Measurements from ENCODE around the gene TXNRD1. TPM values are rescaled to one million over a fixed set of nuclear protein-coding genes. Genes with fewer than 3 reads are reported as not detected.
A peak's percentile ranks its signal among the peaks of the same experiment; 100 is the strongest.
"Not testable (repeated sequence)": the region's sequence is repeated elsewhere in the genome, so short reads cannot be mapped to it uniquely, and the experiment has no call there.

TXNRD1 gene
- total RNA-seq, 1 experiment from 2014 or later = 180 TPM

DNA sequence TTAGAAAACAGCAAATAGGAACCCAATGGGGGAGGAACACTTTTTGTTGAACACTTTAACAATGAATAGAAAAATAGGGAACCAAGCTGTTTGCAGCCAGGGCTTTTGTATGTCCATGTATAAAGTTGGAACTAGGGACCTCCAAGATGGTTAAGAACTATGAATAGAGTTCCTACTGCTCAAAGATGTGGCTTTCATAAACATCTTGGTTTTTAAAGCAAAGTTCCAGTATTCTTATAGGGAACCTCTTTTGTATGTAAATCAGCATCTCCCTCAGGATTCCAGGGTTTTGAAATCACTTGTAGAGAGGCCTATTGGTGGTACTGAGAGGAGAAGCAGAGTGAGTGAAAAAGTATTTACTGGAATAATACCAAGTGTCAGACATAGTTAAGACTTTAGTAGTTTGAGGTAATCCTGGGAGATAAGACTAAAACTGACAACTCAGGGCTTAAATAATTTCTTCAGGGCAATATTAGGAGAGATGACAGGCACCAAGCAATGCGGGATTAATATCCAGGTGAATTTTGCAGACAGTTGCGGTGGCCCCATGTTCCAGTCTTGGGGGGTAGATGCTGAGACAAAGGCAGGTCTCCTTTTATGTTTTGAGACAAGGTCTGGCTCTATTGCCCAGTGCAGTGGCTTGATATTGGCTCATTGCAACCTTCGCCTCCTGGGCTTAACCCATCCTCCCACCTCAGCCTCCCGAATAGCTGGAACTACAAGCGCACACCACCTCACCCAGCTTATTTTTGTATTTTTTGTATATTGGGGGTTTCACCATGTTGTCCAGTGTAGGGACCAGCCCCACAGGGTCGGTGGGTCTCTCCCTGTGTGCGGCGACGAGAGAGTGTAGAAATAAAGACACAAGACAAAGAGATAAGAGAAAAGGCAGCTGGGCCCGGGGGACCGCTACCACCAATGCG is 77.6 kb downstream of the TXNRD1 start:
- Histone ChIP-seq H3K27me3 (ENCODE audit: control insufficient read depth, insufficient read depth, low read length) (no peaks in the 10 kb centered on the region), H3K4me3 (ENCODE audit: insufficient read depth, low read depth, low read length) (no peak overlapping the region), H3K36me3 (replicated peaks; ENCODE audit: control insufficient read depth, insufficient read depth, low read length) (peaks cover 12% of the 10 kb centered on the region)
- DNase-seq = no peak

DNA sequence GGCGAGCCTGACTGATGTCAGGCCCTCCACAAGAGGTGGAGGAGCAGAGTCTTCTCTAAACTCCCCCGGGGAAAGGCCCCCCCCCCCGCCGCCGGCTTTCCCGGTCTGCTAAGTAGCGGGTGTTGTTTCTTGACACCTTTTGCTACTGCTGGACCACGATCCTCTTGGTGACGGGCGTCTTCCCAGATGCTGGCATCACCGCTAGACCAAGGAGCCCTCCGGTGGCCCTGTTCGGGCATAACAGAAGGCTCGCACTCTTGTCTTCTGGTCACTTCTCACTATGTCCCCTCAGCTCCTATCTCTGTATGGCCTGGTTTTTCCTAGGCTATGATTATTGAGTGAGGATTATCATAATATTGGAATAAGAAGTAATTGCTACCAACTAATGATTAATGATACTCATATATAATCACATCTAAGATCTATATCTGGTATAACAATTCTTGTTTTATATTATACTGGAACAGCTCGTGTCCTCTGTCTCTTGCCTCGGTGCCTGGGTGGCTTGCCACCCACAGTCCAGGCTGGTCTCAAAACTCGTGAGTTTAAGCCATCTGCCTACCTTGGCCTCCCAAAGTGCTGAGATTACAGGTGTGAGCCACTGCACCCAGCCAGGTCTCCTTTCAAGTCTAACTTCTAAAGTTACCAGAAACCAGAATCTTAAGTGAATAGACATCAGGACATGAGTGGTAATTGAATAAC is 78.7 kb downstream of the TXNRD1 start:
- not testable (repeated sequence) for H3K4me3 ChIP-seq (ENCODE audit: insufficient read depth, low read depth, low read length)
- H3K36me3 ChIP-seq (replicated peaks; ENCODE audit: control insufficient read depth, insufficient read depth, low read length) = peaks cover 12% of the 10 kb centered on the region
- DNase-seq = peak; percentile 43

DNA sequence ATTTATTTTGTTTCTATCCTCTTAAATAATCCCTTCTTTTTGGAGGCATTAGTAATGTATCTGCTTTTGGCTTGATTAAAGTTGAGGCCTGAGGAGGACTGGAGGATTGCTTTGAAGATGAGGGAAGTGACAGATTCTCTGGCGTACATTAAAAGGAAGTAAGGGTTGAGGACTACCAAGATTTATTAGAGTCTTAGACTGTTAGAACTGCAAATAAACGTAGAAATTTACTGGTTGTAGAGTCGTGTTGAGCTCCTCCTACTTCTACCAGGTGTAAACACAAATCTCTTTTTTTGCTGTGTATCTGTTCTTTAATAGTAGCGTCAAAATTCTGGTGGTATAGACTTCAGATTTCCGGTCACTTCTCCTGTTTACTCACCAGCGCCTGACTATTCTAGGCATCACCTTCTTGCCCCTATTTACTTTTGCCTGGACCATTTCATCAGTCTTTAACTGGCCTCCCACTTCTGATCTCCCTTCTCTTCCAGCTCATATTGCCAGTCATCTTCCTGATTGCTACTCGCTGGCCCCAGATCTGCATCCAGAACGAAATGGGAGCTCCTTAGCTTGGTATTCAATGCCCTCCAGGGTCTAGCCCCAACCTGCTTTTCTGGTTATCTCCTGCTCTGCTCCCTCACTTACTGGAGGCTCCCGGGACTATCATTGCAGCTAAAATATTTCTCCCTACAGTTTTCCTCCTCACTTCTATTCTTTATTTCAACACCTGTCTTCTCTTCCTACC is 79.5 kb downstream of the TXNRD1 start:
- no peaks in the 10 kb centered on the region for H3K27me3 ChIP-seq (ENCODE audit: control insufficient read depth, insufficient read depth, low read length)
- no peak overlapping the region for H3K4me3 ChIP-seq (ENCODE audit: insufficient read depth, low read depth, low read length)
- peaks cover 12% of the 10 kb centered on the region for H3K36me3 ChIP-seq (replicated peaks; ENCODE audit: control insufficient read depth, insufficient read depth, low read length)

More for the DNA sequence above, 78.7 kb downstream of the TXNRD1 start:
- H3K27me3 ChIP-seq (ENCODE audit: control insufficient read depth, insufficient read depth, low read length) = not testable (repeated sequence)

GRCh38 chr12:104295954-104296353 is 80.4 kb downstream of the TXNRD1 start:
- no peaks in the 10 kb centered on the region for H3K27me3 ChIP-seq (ENCODE audit: control insufficient read depth, insufficient read depth, low read length)
- peaks cover 12% of the 10 kb centered on the region for H3K36me3 ChIP-seq (replicated peaks; ENCODE audit: control insufficient read depth, insufficient read depth, low read length)
- DNase-seq = no peak
- H3K4me3 ChIP-seq (ENCODE audit: insufficient read depth, low read depth, low read length) = no peak overlapping the region

More for the DNA sequence above, 79.5 kb downstream of the TXNRD1 start:
- no peak for DNase-seq

- no peaks in the 10 kb centered on the region for H3K27me3 ChIP-seq (ENCODE audit: control insufficient read depth, insufficient read depth, low read length)
- no peak for DNase-seq
- peaks cover 12% of the 10 kb centered on the region for H3K36me3 ChIP-seq (replicated peaks; ENCODE audit: control insufficient read depth, insufficient read depth, low read length)
- no peak overlapping the region for H3K4me3 ChIP-seq (ENCODE audit: insufficient read depth, low read depth, low read length)
Observed at GRCh38 chr12:104296718-104297117, 81.1 kb downstream of the TXNRD1 start.

DNA sequence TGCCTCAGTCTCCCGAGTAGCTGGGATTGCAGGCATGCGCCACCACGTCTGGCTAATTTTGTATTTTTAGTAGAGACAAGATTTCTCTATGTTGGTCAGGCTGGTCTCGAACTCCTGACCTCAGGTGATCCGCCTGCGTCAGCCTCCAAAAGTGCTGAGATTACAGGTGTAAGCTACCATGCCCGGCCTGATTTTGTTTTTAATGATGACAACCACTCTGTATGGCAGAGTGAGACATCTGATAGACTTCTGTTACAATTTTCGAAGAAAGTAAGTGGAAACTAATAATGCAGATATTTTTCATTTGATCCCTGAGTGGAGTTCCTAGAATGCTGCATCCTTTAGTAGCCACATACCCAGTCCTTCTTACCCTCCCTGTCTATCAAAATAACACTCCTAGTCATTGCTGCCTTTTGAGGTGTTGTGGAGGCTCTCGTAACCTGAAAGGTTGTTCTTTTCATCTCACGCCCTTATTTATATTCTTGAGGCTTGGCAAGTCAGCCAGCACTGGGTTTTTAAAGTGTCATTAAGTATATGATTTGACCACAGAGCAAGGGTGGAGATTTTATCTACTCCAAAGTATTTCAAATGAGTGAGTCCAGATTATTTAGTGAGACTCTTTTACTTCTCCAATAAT is 82.0 kb downstream of the TXNRD1 start:
- Histone ChIP-seq H3K4me3 (ENCODE audit: insufficient read depth, low read depth, low read length) (no peak overlapping the region), H3K27me3 (ENCODE audit: control insufficient read depth, insufficient read depth, low read length) (no peaks in the 10 kb centered on the region), H3K36me3 (replicated peaks; ENCODE audit: control insufficient read depth, insufficient read depth, low read length) (peaks cover 9% of the 10 kb centered on the region)
- no peak for DNase-seq

DNA sequence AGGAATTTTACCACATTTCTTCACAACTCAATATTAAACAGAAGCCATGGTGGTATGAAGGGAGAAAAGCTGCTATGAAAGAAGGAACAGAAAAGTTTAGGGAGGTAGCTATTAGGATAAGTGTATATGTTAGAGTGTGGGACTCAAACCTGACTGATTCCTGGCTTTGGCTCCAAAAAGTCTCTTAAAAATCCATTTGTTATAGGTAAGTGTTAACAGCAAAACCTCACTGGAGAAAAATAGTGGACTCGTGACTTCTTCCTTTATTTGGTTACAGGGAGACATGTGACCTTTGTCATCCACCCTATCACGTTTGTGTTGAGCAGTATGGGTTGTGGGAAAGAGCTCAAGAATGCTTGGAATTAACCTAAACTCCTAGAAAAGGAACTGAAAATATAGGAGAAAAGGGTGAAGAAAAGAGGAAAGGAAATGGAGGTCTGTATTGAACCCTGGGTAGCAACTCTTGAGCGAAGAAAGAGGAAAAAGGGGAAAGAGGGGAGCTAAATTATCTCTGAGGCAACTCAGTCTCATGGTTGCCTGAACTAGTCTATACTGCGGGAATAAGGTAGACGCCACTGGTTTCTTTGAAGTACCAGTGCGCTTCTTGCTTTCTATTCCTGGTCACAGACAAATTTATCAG is 84.4 kb downstream of the TXNRD1 start:
- no peak for DNase-seq
- no peak overlapping the region for H3K4me3 ChIP-seq (ENCODE audit: insufficient read depth, low read depth, low read length)
- peaks cover 5% of the 10 kb centered on the region for H3K36me3 ChIP-seq (replicated peaks; ENCODE audit: control insufficient read depth, insufficient read depth, low read length)
- H3K27me3 ChIP-seq (ENCODE audit: control insufficient read depth, insufficient read depth, low read length) = no peaks in the 10 kb centered on the region

GRCh38 chr12:104303538-104304151 is 88.1 kb downstream of the TXNRD1 start, which contains the start of gene EID3:
EID3 (plus strand) TSS chr12:104303739; CDS start chr12:104303935, 196 bp downstream.
- DNase-seq = peak; percentile 96
- Histone ChIP-seq H3K27me3 (ENCODE audit: control insufficient read depth, insufficient read depth, low read length) (no peaks in the 10 kb centered on the region), H3K36me3 (replicated peaks; ENCODE audit: control insufficient read depth, insufficient read depth, low read length) (peaks cover 2% of the 10 kb centered on the region), H3K4me3 (ENCODE audit: insufficient read depth, low read depth, low read length) (peak within 1 kb of the TSS; percentile 36)

DNA sequence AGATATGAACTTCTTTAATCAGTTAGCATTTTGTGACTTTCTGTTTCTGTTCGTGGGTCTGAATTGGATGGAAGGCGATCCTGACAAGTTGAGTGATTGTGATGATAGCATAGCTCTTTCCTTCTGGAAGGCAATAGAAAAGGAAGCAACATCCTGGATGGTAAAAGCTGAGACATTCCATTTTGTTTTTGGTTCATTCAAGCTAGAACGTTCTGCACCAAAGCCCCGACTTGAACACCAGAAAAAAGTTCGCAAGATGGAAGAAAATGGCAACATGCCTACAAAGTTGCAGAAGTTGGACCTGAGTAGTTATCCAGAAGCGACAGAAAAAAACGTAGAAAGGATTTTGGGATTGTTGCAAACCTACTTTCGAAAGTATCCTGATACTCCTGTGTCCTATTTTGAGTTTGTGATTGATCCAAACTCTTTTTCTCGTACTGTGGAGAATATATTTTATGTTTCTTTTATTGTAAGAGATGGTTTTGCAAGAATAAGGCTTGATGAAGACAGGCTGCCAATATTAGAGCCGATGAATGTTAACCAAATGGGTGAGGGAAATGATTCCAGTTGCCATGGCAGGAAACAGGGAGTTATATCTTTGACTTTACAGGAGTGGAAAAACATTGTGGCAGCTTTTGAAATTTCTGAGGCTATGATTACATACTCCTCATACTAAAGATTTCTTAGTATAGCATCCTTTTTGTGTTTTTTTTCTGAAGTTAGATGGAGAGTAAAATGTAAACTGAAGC is 88.9 kb downstream of the TXNRD1 start:
- no peak for DNase-seq
- Histone ChIP-seq H3K27me3 (ENCODE audit: control insufficient read depth, insufficient read depth, low read length) (no peaks in the 10 kb centered on the region), H3K36me3 (replicated peaks; ENCODE audit: control insufficient read depth, insufficient read depth, low read length) (peaks cover 2% of the 10 kb centered on the region), H3K4me3 (ENCODE audit: insufficient read depth, low read depth, low read length) (no peak overlapping the region)

GRCh38 chr12:104305349-104305748 is 89.8 kb downstream of the TXNRD1 start:
- peaks cover 2% of the 10 kb centered on the region for H3K36me3 ChIP-seq (replicated peaks; ENCODE audit: control insufficient read depth, insufficient read depth, low read length)
- H3K4me3 ChIP-seq (ENCODE audit: insufficient read depth, low read depth, low read length) = no peak overlapping the region
- DNase-seq = no peak
- H3K27me3 ChIP-seq (ENCODE audit: control insufficient read depth, insufficient read depth, low read length) = no peaks in the 10 kb centered on the region

DNA sequence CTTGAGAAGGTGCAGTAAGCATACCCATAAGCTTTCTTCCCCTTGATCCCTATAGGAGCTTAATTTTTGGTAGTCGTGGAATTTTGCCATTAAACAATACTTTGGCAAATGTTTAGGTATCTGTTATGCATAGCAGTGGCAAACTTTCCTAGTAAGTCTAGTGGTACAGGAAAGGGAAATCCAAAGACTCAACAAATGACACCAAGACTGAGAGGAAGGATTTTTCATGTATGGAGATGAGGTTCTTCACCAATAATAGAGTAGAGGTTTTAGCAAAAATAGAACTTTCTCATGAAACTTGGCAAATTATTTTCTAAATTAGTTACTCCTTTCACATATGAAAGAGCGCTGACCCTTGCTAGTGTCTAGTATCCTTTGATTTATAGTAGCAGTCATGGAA is 90.8 kb downstream of the TXNRD1 start:
- Histone ChIP-seq H3K27me3 (ENCODE audit: control insufficient read depth, insufficient read depth, low read length) (no peaks in the 10 kb centered on the region), H3K4me3 (ENCODE audit: insufficient read depth, low read depth, low read length) (no peak overlapping the region), H3K36me3 (replicated peaks; ENCODE audit: control insufficient read depth, insufficient read depth, low read length) (peaks cover 5% of the 10 kb centered on the region)
- no peak for DNase-seq

DNA sequence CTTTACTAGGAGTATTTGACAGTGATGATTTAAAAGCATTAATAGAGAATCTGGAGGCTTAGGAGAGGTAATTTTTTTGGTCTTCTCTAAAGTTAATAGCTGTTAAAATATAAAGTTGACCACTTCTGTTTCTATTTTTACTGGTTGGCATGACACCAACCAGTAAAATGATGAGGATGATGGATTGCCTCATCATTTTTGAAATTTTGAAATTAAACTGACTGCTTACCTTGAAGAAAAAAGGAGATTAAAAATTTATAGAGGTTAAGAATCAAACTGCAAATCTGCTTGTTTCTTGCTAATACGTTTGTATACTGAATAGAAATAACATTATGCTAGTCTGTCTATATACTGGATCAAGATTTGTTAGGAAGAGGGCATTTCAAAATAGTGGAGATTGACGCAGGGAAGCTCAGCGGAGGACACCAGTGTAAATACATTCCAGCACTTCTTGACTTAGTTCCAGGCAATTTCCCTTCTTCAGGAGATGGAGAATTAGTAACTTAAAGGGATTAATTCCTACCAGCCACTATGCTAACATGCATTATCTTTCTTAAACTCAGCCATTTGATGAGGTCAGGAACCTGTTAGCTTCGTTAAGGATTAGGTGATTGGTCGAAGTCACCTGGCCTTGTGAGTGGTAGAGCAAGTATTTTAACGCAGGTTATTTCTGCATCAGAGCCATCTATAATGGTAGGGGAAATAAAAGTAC is 91.5 kb downstream of the TXNRD1 start:
- H3K27me3 ChIP-seq (ENCODE audit: control insufficient read depth, insufficient read depth, low read length) = no peaks in the 10 kb centered on the region
- DNase-seq = no peak
- no peak overlapping the region for H3K4me3 ChIP-seq (ENCODE audit: insufficient read depth, low read depth, low read length)
- peaks cover 7% of the 10 kb centered on the region for H3K36me3 ChIP-seq (replicated peaks; ENCODE audit: control insufficient read depth, insufficient read depth, low read length)
